GM19240 (cell line): Measurements from ENCODE around the gene AIF1L.

Experiments
- DNase-seq: peaks from one replicate; pipeline ENCODE4 v3.0.0; 2011; ENCODE audit warnings: low spot score; ENCODE audit not compliant: insufficient read length

The AIF1L gene

GRCh38 chr9:131096269-131097125, at the start of gene AIF1L:
Gene AIF1L (plus strand): TSS chr9:131096531. CDS start chr9:131096630, 99 bp downstream.
- DNase-seq = no peak

GRCh38 chr9:131046581-131047202, 49.6 kb upstream of the AIF1L start:
- peak; percentile 67 for DNase-seq

GRCh38 chr9:131048332-131048731, 48.0 kb upstream of the AIF1L start:
- DNase-seq = no peak

- no peak for DNase-seq
Observed at GRCh38 chr9:131048820-131049219, 47.5 kb upstream of the AIF1L start.

GRCh38 chr9:131049829-131050715, 46.3 kb upstream of the AIF1L start:
- no peak for DNase-seq

GRCh38 chr9:131050831-131051230, 45.5 kb upstream of the AIF1L start:
- DNase-seq = no peak

- no peak for DNase-seq
Observed at GRCh38 chr9:131051592-131052517, 44.5 kb upstream of the AIF1L start.

- no peak for DNase-seq
Observed at GRCh38 chr9:131053896-131054295, 42.4 kb upstream of the AIF1L start.

- no peak for DNase-seq
Observed at GRCh38 chr9:131056781-131057506, 39.4 kb upstream of the AIF1L start.

- DNase-seq = no peak
Observed at GRCh38 chr9:131060900-131061630, 35.3 kb upstream of the AIF1L start.

GRCh38 chr9:131062969-131063368, 33.4 kb upstream of the AIF1L start:
- no peak for DNase-seq

- no peak for DNase-seq
Observed at GRCh38 chr9:131065599-131065998, 30.7 kb upstream of the AIF1L start.

- no peak for DNase-seq
Observed at GRCh38 chr9:131067625-131068024, 28.7 kb upstream of the AIF1L start.

GRCh38 chr9:131068076-131068816, 28.1 kb upstream of the AIF1L start:
- no peak for DNase-seq

GRCh38 chr9:131069699-131070098, 26.6 kb upstream of the AIF1L start:
- DNase-seq = no peak

GRCh38 chr9:131072107-131072870, 24.0 kb upstream of the AIF1L start:
- no peak for DNase-seq

- DNase-seq = no peak
Observed at GRCh38 chr9:131072871-131073237, 23.5 kb upstream of the AIF1L start.
